Uterus (tissue), 2 donors: Measurements from ENCODE around the gene TEAD4.

Experiments used
- POLR2A ChIP-seq, 2 donors: fragments of 450-650 bp; IDR thresholded peaks; one replicate each; pipeline ENCODE4 v1.6.1; 2016; ENCODE audit warnings: antibody characterized with exemption in 2 of 2, mild to moderate bottlenecking in 1 of 2, moderate library complexity in 1 of 2
- TF ChIP-seq, protein P1 (sequence below), 4 experiments: fragments of 200-600 bp in 2 of 4; fragments of 450-650 bp in 2 of 4; sonication (generic) in 2 of 4; IDR thresholded peaks; one replicate each; pipeline ENCODE4 v1.5.1; 2016 to 2019; ENCODE audit warnings: antibody characterized with exemption in 4 of 4, mild to moderate bottlenecking in 2 of 4, moderate library complexity in 1 of 4

DNA sequence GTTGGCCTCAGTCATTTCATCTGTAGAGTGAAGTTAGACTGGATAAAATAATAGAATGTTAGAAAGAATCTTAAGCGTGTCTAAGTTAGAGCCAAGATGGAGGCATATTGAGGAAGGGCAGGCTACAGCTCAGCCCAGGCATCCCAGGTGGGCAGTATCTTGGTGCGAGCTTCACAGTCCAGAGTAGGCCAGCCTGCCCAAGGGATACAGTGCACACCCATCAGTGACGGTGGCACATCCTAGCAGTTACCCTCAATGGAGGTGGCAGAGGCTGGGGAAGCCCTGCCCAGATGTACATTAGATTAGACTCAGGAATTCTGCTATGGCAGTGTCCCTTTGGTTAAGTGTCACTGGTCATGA is 47.0 kb upstream of the TEAD4 start:
- TF ChIP-seq, protein P1, sequence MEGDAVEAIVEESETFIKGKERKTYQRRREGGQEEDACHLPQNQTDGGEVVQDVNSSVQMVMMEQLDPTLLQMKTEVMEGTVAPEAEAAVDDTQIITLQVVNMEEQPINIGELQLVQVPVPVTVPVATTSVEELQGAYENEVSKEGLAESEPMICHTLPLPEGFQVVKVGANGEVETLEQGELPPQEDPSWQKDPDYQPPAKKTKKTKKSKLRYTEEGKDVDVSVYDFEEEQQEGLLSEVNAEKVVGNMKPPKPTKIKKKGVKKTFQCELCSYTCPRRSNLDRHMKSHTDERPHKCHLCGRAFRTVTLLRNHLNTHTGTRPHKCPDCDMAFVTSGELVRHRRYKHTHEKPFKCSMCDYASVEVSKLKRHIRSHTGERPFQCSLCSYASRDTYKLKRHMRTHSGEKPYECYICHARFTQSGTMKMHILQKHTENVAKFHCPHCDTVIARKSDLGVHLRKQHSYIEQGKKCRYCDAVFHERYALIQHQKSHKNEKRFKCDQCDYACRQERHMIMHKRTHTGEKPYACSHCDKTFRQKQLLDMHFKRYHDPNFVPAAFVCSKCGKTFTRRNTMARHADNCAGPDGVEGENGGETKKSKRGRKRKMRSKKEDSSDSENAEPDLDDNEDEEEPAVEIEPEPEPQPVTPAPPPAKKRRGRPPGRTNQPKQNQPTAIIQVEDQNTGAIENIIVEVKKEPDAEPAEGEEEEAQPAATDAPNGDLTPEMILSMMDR (IDR thresholded peaks at IDR 0.05), result no peak
- no peak for TF ChIP-seq POLR2A (IDR thresholded peaks at IDR 0.05)
